ENCODE measurements around the gene UPB1.
A peak's percentile ranks its signal among the peaks of the same experiment; 100 is the strongest.

DNA sequence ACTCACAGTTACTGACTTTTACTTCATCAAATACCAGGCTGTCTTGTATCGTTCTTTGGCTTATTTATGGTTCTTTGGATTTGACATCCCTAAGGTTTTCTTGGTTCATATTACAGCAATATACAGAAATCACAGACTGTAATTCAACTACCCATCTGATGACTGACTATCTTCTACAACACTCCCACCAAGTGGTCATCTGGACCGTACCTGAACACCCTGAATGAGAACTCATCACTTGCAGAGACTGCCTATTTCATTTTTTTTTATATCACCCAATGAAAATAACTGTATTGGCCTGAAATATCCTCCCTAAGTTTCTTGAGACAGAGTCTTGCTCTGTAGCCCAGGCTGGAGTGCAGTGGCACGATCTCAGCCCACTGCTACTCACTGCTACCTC is 9.5 kb upstream of the UPB1 start:
- TF ChIP-seq EZH2 (IDR thresholded peaks at IDR 0.05; ENCODE audit: borderline replicate concordance, low read depth, low read length, poor library complexity, severe bottlenecking), result no peak
- peak; percentile 55 for TF ChIP-seq CTCF (conservative IDR thresholded peaks at IDR 0.05; ENCODE audit: low read depth, low read length)

Data from A673 (cell line).